ENCODE measurements around the gene DNAJC15. TPM values are rescaled to one million over a fixed set of nuclear protein-coding genes. Genes with fewer than 3 reads are reported as not detected.

The DNAJC15 gene
- total RNA-seq, 2 donors from 2014 or later, result 5.4 to 15.7 TPM

GRCh38 chr13:43088093-43088511, 64.7 kb downstream of the DNAJC15 start:
- ATAC-seq, result no peak
- H3K27ac Mint-ChIP-seq, result peak overlapping the region in 1 of 2 donors; percentile 46

GRCh38 chr13:43089912-43090498, 66.6 kb downstream of the DNAJC15 start:
- no peak overlapping the region for H3K27ac Mint-ChIP-seq
- DNase-seq (ENCODE audit: low spot score in 2 of 2) (no peak), ATAC-seq (peak; percentile 16 to 71)
- peaks cover 0 to 7% of the 10 kb centered on the region in 2 donors for H3K9me3 Mint-ChIP-seq
- H3K36me3 Mint-ChIP-seq, result peaks cover 0 to 20% of the 10 kb centered on the region in 2 donors

More at GRCh38 chr13:43088093-43088511, 64.7 kb downstream of the DNAJC15 start:
- H3K9me3 Mint-ChIP-seq, result peaks cover 0 to 7% of the 10 kb centered on the region in 2 donors
- DNase-seq (ENCODE audit: low spot score in 2 of 2), result no peak
- H3K36me3 Mint-ChIP-seq, result peaks cover 0 to 19% of the 10 kb centered on the region in 2 donors

- Mint-ChIP-seq H3K9me3 (peaks cover 0 to 8% of the 10 kb centered on the region in 2 donors), H3K27ac (peak overlapping the region; percentile 28 to 85), H3K36me3 (peaks cover 6 to 23% of the 10 kb centered on the region in 2 donors)
- DNase-seq (ENCODE audit: low spot score in 2 of 2) (no peak), ATAC-seq (peak; percentile 87 to 96)
Observed at GRCh38 chr13:43094901-43095300, 71.5 kb downstream of the DNAJC15 start.

GRCh38 chr13:43095771-43096719, 72.7 kb downstream of the DNAJC15 start:
- Mint-ChIP-seq H3K9me3 (peaks cover 5 to 14% of the 10 kb centered on the region in 2 donors), H3K36me3 (peaks cover 13 to 23% of the 10 kb centered on the region in 2 donors), H3K27ac (peak overlapping the region in 1 of 2 donors; percentile 28)
- no peak for ATAC-seq
- DNase-seq (ENCODE audit: low spot score in 2 of 2), result no peak

GRCh38 chr13:43100667-43101066, 77.3 kb downstream of the DNAJC15 start:
- peaks cover 5 to 11% of the 10 kb centered on the region in 2 donors for H3K9me3 Mint-ChIP-seq
- DNase-seq (ENCODE audit: low spot score in 2 of 2) (no peak), ATAC-seq (no peak)
- H3K36me3 Mint-ChIP-seq, result peaks cover 13 to 21% of the 10 kb centered on the region in 2 donors
- H3K27ac Mint-ChIP-seq, result no peak overlapping the region

- no peak overlapping the region for H3K27ac Mint-ChIP-seq
- peaks cover 6 to 9% of the 10 kb centered on the region in 2 donors for H3K36me3 Mint-ChIP-seq
- no peak for ATAC-seq
- H3K9me3 Mint-ChIP-seq, result peaks cover 5 to 10% of the 10 kb centered on the region in 2 donors
- no peak for DNase-seq (ENCODE audit: low spot score in 2 of 2)
Observed at GRCh38 chr13:43102304-43102703, 78.9 kb downstream of the DNAJC15 start.

GRCh38 chr13:43107780-43108179, 84.4 kb downstream of the DNAJC15 start:
- ATAC-seq (no peak), DNase-seq (ENCODE audit: low spot score in 2 of 2) (no peak)
- Mint-ChIP-seq H3K9me3 (no peaks in the 10 kb centered on the region), H3K36me3 (no peaks in the 10 kb centered on the region), H3K27ac (no peak overlapping the region)

- H3K36me3 Mint-ChIP-seq, result no peaks in the 10 kb centered on the region
- no peak for DNase-seq (ENCODE audit: low spot score in 2 of 2)
- ATAC-seq, result no peak
- H3K27ac Mint-ChIP-seq, result no peak overlapping the region
- H3K9me3 Mint-ChIP-seq, result no peaks in the 10 kb centered on the region
Observed at GRCh38 chr13:43110036-43110435, 86.7 kb downstream of the DNAJC15 start.

GRCh38 chr13:43110658-43111057, 87.3 kb downstream of the DNAJC15 start:
- DNase-seq (ENCODE audit: low spot score in 2 of 2), result no peak
- H3K27ac Mint-ChIP-seq, result no peak overlapping the region

GRCh38 chr13:43111559-43112400, 88.4 kb downstream of the DNAJC15 start:
- DNase-seq (ENCODE audit: low spot score in 2 of 2) (no peak), ATAC-seq (no peak)
- Mint-ChIP-seq H3K27ac (peak overlapping the region in 1 of 2 donors; percentile 41), H3K36me3 (no peaks in the 10 kb centered on the region), H3K9me3 (no peaks in the 10 kb centered on the region)

More at GRCh38 chr13:43110658-43111057, 87.3 kb downstream of the DNAJC15 start:
- Mint-ChIP-seq H3K36me3 (no peaks in the 10 kb centered on the region), H3K9me3 (no peaks in the 10 kb centered on the region)
- ATAC-seq, result no peak

- no peak overlapping the region for H3K27ac Mint-ChIP-seq
Observed at GRCh38 chr13:43113603-43114002, 90.2 kb downstream of the DNAJC15 start.

GRCh38 chr13:43114504-43114903, 91.1 kb downstream of the DNAJC15 start:
- Mint-ChIP-seq H3K9me3 (no peaks in the 10 kb centered on the region), H3K36me3 (no peaks in the 10 kb centered on the region), H3K27ac (no peak overlapping the region)
- ATAC-seq (no peak), DNase-seq (ENCODE audit: low spot score in 2 of 2) (no peak)

More at GRCh38 chr13:43113603-43114002, 90.2 kb downstream of the DNAJC15 start:
- no peaks in the 10 kb centered on the region for H3K9me3 Mint-ChIP-seq
- no peak for DNase-seq (ENCODE audit: low spot score in 2 of 2)
- H3K36me3 Mint-ChIP-seq, result no peaks in the 10 kb centered on the region
- no peak for ATAC-seq

- Mint-ChIP-seq H3K27ac (no peak overlapping the region), H3K36me3 (no peaks in the 10 kb centered on the region), H3K9me3 (no peaks in the 10 kb centered on the region)
- ATAC-seq, result no peak
- no peak for DNase-seq (ENCODE audit: low spot score in 2 of 2)
Observed at GRCh38 chr13:43115141-43115540, 91.8 kb downstream of the DNAJC15 start.

GRCh38 chr13:43116242-43116641, 92.9 kb downstream of the DNAJC15 start:
- ATAC-seq (no peak), DNase-seq (ENCODE audit: low spot score in 2 of 2) (no peak)
- H3K9me3 Mint-ChIP-seq, result no peaks in the 10 kb centered on the region
- H3K36me3 Mint-ChIP-seq, result no peaks in the 10 kb centered on the region
- no peak overlapping the region for H3K27ac Mint-ChIP-seq

GRCh38 chr13:43118521-43118920, 95.1 kb downstream of the DNAJC15 start:
- Mint-ChIP-seq H3K9me3 (no peaks in the 10 kb centered on the region), H3K36me3 (no peaks in the 10 kb centered on the region), H3K27ac (no peak overlapping the region)
- no peak for DNase-seq (ENCODE audit: low spot score in 2 of 2)
- ATAC-seq, result no peak

- no peaks in the 10 kb centered on the region for H3K36me3 Mint-ChIP-seq
- no peak for DNase-seq (ENCODE audit: low spot score in 2 of 2)
- no peak for ATAC-seq
- no peak overlapping the region for H3K27ac Mint-ChIP-seq
- H3K9me3 Mint-ChIP-seq, result no peaks in the 10 kb centered on the region
Observed at GRCh38 chr13:43119206-43119605, 95.8 kb downstream of the DNAJC15 start.
